Activated CD4-positive, alpha-beta T cell treated with anti-CD3 and anti-CD28 coated beads, Interleukin-2, amount 10 ng/mL, durations not matched to agents 7 days and 5 days (primary cell): Measurements from ENCODE around the gene LILRB2. TPM values are rescaled to one million over a fixed set of nuclear protein-coding genes. Genes with fewer than 3 reads are reported as not detected.
"Not testable (repeated sequence)": the region's sequence is repeated elsewhere in the genome, so short reads cannot be mapped to it uniquely, and the experiment has no call there.

Source experiments
- CTCF ChIA-PET: fragments of 350-600 bp; sonication (Branson Sonifier 250); formaldehyde crosslinking; loops from one replicate; lab custom pipeline; 2021; ENCODE audit warnings: antibody characterized with exemption; lab: Charles Lee
- POLR2A ChIA-PET: fragments of 350-600 bp; sonication (Branson Sonifier 250); formaldehyde crosslinking; loops from one replicate; lab custom pipeline; 2021; ENCODE audit warnings: antibody characterized with exemption; lab: Charles Lee
- DNase-seq: peaks from one replicate; pipeline ENCODE4 v3.0.0-alpha.2; 2020
- H3K27ac Mint-ChIP-seq: one replicate; pipeline ENCODE4 v1.8.0; 2021; ENCODE audit warnings: mild to moderate bottlenecking, moderate library complexity, mixed read lengths
- H3K27me3 Mint-ChIP-seq: one replicate; pipeline ENCODE4 v1.8.0; 2021; ENCODE audit warnings: mixed read lengths
- H3K36me3 Mint-ChIP-seq: one replicate; pipeline ENCODE4 v1.8.0; 2021; ENCODE audit warnings: low read depth, mixed read lengths
- H3K4me1 Mint-ChIP-seq: one replicate; pipeline ENCODE4 v1.8.0; 2021; ENCODE audit warnings: mixed read lengths
- H3K4me3 Mint-ChIP-seq: one replicate; pipeline ENCODE4 v1.8.0; 2021; ENCODE audit warnings: mild to moderate bottlenecking, moderate library complexity, mixed read lengths
- H3K9me3 Mint-ChIP-seq: one replicate; pipeline ENCODE4 v1.8.0; 2021; ENCODE audit warnings: mixed read lengths
- total RNA-seq, 2 experiments: library from RNA; stranded (reverse); gene quantifications; one replicate each; pipeline ENCODE4 v1.2.3, GENCODE V29; 2021

Gene LILRB2
- total RNA-seq, 2 experiments from 2014 or later: not detected

DNA sequence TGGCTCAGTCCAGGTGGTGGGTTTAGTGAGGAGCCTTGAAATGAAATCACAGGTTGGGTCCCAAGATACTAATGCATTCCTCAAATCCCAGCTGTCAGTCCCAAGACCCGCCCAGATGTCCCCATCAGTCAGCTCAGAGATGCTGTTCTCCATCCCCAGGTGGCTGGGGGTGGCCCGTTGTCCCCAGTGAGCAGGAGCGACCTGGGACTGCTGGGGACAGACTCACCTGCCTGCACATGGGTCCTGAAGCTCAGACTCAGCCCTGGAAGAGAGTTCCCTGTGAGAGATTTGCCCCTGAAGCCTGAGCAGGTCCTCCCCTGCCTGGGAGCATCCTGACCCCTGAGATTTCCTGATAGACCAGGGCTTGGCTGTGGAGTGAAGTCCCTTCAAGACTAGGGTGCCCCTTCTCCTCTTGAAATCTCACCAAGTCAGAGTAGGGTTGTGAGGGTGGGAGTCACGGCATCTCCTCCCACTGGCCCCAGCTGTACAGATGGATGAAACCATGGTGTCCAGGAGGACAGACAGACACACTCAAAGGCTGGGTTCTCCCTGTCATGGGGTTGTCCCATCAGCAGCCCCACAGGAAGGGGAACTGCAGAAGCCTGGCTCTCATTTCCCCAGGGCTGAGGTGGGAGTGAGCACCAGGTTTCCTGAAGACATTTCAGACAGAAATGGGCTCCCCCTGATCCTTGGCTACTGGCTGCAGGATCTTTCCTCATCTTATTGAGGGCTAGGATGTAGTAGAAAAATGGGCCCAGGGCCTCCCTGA is 17.6 kb upstream of the LILRB2 start:
- DNase-seq: no peak
- POLR2A ChIA-PET: no interaction called here
- H3K27me3 Mint-ChIP-seq: peaks cover 19% of the 10 kb centered on the region
- H3K9me3 Mint-ChIP-seq: no peaks in the 10 kb centered on the region
- H3K4me1 Mint-ChIP-seq: peaks cover 7% of the 10 kb centered on the region
- no peaks in the 10 kb centered on the region for H3K36me3 Mint-ChIP-seq
- no peak overlapping the region for H3K4me3 Mint-ChIP-seq
- no peak overlapping the region for H3K27ac Mint-ChIP-seq
- CTCF ChIA-PET: no interaction called here

DNA sequence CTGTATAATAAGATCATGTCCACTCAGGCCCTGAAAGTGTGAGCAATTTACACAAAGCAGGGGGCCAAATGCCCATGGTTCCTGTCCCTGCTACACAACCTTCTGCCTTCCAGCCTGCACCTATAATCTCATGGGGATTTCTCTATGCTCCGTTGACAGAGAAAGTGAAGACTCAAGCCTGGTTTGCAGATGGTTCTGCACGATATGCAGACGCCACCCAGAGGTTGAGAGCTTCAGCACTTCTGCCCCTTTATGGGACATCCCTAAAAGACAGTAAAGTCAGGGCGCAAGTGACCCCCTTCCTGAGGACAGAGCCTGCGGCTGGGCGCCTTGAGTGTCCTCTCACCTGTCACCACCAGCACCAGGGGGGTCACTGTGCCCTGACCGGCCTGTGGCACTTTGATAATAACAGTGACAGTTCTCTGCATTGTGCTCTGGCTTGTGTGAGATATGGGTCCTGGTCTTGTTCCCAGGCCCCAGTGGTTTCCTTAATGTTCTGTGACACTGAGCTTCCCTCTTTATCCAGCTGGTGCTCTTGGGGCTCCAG is 16.9 kb upstream of the LILRB2 start:
- Mint-ChIP-seq H3K27ac (no peak overlapping the region), H3K27me3 (peaks cover 25% of the 10 kb centered on the region), H3K9me3 (no peaks in the 10 kb centered on the region), H3K4me3 (no peak overlapping the region), H3K36me3 (no peaks in the 10 kb centered on the region), H3K4me1 (peaks cover 3% of the 10 kb centered on the region)
- DNase-seq: no peak
- CTCF ChIA-PET: no interaction called here
- POLR2A ChIA-PET: no interaction called here

- Mint-ChIP-seq H3K4me3 (no peak overlapping the region), H3K27me3 (peaks cover 15% of the 10 kb centered on the region), H3K9me3 (no peaks in the 10 kb centered on the region), H3K4me1 (no peaks in the 10 kb centered on the region), H3K36me3 (no peaks in the 10 kb centered on the region), H3K27ac (no peak overlapping the region)
- DNase-seq: no peak
- ChIA-PET POLR2A (no interaction called here), CTCF (no interaction called here)
Measured at GRCh38 chr19:54294539-54294938, 13.6 kb upstream of the LILRB2 start.

DNA sequence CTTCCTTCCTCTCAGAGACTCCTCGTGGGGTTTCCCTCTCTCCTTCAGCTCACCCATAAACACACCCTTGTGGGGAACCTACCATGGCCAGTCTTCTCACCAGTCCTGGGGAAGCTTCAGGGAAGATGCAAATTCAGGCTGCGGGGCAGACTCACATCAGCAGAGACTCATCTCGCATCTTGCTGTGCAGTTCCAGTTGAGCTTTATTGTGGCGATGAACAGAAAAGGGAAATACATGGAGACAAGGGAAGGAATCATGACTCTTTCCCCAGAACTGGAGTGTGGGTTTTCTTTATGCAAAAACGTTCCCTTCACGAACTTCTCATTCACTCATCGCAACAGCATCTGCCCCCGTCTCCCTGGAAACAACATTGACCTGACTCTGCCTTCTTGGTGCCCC is 8.2 kb upstream of the LILRB2 start:
- H3K4me3 Mint-ChIP-seq, DNase-seq, H3K9me3 Mint-ChIP-seq, H3K4me1 Mint-ChIP-seq, H3K36me3 Mint-ChIP-seq, POLR2A ChIA-PET, H3K27ac Mint-ChIP-seq, CTCF ChIA-PET: not testable (repeated sequence)
- H3K27me3 Mint-ChIP-seq: peaks cover 24% of the 10 kb centered on the region

- no peak overlapping the region for H3K4me3 Mint-ChIP-seq
- DNase-seq: no peak
- ChIA-PET POLR2A (no interaction called here), CTCF (no interaction called here)
- peaks cover 6% of the 10 kb centered on the region for H3K4me1 Mint-ChIP-seq
- H3K36me3 Mint-ChIP-seq: no peaks in the 10 kb centered on the region
- H3K9me3 Mint-ChIP-seq: no peaks in the 10 kb centered on the region
- H3K27me3 Mint-ChIP-seq: peaks cover 24% of the 10 kb centered on the region
- H3K27ac Mint-ChIP-seq: no peak overlapping the region
Measured at GRCh38 chr19:54287456-54287855, 6.5 kb upstream of the LILRB2 start.

DNA sequence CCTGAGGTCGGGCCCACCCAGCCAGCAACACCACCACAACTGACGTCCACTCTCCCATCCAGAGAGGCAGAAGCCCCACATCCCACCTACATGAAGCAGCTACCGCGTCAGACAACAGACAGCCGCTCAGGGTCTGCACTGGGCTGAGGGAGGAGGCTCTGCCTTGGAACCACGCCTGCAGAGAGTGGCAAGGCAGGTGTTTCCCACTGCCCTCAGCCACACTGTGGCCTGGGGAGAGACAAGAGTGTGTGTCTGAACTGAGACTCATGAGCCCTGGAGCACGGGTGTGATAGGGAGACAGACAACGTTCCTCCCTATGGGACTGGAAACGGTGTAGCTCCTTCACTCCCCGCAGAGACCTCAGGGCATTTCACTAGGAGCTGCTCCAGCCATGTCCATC is 5.4 kb upstream of the LILRB2 start:
- H3K9me3 Mint-ChIP-seq, CTCF ChIA-PET, POLR2A ChIA-PET, H3K27ac Mint-ChIP-seq, H3K4me1 Mint-ChIP-seq, H3K4me3 Mint-ChIP-seq, H3K36me3 Mint-ChIP-seq, DNase-seq: not testable (repeated sequence)
- H3K27me3 Mint-ChIP-seq: peaks cover 31% of the 10 kb centered on the region

DNA sequence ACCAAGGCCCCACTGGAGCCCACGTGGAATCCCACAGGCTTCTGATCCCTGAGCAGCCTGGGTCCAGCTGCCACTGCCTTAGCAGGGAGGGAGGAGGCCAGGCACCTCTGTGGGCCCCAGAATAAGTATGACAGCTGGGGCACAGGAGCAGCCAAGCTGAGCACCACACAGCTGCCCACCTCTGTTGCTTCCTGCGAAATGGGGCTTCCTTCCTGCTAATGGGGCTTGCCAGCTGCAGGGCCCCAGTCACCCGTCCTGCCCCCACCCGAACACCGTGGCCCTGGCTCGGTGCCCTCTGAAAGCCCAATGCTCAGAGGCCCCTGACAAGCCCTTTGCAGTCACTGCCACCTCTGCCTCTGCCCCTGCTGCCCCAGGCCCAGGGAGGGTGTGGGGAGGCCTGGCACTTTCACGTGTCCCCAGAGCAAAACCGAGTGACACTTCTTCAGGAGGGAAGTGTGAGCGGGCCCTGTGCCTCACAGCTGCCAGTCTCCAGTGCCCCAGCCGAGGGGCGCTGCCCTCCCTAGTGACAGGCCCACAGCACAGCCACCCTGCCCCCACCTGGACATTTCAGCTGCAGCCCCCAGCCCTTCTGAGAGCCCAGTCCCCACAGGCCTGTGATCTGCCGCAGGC is 4.6 kb upstream of the LILRB2 start:
- DNase-seq, POLR2A ChIA-PET, H3K36me3 Mint-ChIP-seq, CTCF ChIA-PET, H3K27ac Mint-ChIP-seq, H3K4me3 Mint-ChIP-seq, H3K4me1 Mint-ChIP-seq, H3K9me3 Mint-ChIP-seq: not testable (repeated sequence)
- peaks cover 38% of the 10 kb centered on the region for H3K27me3 Mint-ChIP-seq

DNA sequence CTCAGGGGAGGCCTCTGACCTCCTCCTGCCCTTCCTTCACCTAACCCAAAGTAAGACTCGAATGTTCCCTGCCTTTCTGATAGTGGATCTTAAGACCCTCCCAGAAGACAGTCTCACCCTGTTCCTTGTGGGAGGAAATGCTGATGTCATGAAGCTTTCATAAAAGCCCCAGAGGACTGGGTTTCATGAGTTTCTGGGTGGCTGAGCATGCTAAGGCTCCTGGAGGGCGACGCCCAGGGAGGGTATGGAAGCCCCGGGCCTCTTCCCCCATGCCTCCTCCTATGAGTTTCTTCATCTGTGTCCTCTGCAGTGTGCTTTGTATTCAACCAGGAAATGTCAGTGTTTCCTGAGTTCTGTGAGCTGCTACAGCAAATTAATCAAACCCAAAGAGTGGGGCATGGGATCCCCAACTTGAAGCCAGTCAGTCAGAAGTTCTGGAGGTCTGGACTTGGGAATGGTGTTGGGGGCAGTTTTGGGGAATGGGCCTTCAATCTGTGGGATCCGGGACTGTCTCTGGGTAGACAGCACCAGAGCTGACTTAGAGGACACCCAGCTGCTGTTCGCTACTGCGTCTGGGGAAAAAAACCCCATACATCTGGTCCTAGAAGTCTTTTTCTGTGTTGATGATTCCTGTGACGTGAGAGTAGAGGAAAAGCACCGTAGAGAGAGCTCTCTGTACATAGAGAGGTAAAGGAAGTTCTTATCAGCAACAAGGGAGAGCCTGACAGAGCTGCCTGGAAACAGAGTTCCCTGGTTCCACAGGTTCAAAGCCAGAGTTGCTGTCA is 2.0 kb upstream of the LILRB2 start:
- Mint-ChIP-seq H3K27ac (no peak overlapping the region), H3K27me3 (peaks cover 41% of the 10 kb centered on the region), H3K36me3 (no peaks in the 10 kb centered on the region), H3K9me3 (no peaks in the 10 kb centered on the region), H3K4me3 (no peak overlapping the region), H3K4me1 (peaks cover 6% of the 10 kb centered on the region)
- no peak for DNase-seq
- ChIA-PET POLR2A (no interaction called here), CTCF (no interaction called here)

DNA sequence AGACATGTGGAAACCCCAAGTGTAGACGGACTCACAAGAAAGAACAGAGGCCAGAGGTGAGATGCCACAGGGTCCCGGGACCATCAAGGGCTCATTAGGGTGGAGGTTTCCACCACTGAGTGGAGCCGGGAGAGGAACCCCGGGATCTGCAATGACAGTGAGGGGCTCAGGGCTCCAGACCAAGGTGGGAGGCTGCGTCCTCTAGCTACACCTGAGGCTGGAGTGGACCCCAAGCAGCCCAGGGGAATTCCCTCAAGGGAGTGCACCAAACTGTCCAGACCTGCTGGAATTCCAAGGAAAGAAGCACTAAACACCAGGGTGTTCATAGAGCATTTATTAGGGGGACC is 792 bp upstream of the LILRB2 start:
- DNase-seq, H3K9me3 Mint-ChIP-seq, CTCF ChIA-PET, H3K4me3 Mint-ChIP-seq, POLR2A ChIA-PET, H3K4me1 Mint-ChIP-seq, H3K36me3 Mint-ChIP-seq, H3K27ac Mint-ChIP-seq: not testable (repeated sequence)
- H3K27me3 Mint-ChIP-seq: peaks cover 31% of the 10 kb centered on the region

- H3K36me3 Mint-ChIP-seq, H3K9me3 Mint-ChIP-seq, POLR2A ChIA-PET, DNase-seq, H3K4me1 Mint-ChIP-seq, H3K4me3 Mint-ChIP-seq, H3K27ac Mint-ChIP-seq, CTCF ChIA-PET: not testable (repeated sequence)
- peaks cover 31% of the 10 kb centered on the region for H3K27me3 Mint-ChIP-seq
Measured at GRCh38 chr19:54280441-54280840, 469 bp downstream of the LILRB2 start.

- POLR2A ChIA-PET, H3K9me3 Mint-ChIP-seq, H3K36me3 Mint-ChIP-seq, CTCF ChIA-PET, H3K4me1 Mint-ChIP-seq, DNase-seq, H3K4me3 Mint-ChIP-seq, H3K27ac Mint-ChIP-seq: not testable (repeated sequence)
- peaks cover 31% of the 10 kb centered on the region for H3K27me3 Mint-ChIP-seq
Measured at GRCh38 chr19:54280025-54280424, 885 bp downstream of the LILRB2 start.

DNA sequence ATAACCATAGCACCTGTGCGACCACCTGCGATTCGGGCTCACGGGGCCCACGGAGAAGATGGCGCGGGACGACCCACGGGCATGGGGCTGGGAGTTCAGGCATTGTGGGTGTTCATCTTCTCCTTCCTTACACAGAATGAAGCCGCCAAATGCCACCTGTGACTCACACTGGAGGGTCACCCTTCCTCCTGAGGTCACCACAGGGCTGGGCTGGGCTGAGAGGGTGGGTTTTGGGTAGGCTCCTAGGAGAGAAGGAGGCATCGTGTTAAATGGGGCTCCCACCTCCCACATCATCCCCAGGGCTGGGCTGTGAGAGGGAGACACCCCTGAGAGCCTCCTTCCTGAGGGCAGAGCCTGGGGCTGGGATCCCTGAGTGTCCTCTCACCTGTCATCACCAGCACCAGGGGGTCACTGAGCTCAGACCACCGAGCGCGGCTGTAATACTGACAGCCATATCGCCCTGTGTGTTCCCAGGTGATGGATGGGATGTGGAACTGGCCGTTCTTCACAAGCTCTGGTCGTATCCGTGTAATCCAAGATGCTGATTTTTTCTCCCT is 1.4 kb downstream of the LILRB2 start:
- H3K4me3 Mint-ChIP-seq: no peak overlapping the region
- peaks cover 6% of the 10 kb centered on the region for H3K4me1 Mint-ChIP-seq
- no peaks in the 10 kb centered on the region for H3K36me3 Mint-ChIP-seq
- H3K27me3 Mint-ChIP-seq: peaks cover 28% of the 10 kb centered on the region
- no peaks in the 10 kb centered on the region for H3K9me3 Mint-ChIP-seq
- no peak overlapping the region for H3K27ac Mint-ChIP-seq
- ChIA-PET CTCF (no interaction called here), POLR2A (no interaction called here)
- no peak for DNase-seq
